ENCODE data around the gene FAM167B.

- TF ChIP-seq POLR2AphosphoS5 (IDR thresholded peaks at IDR 0.05), result no peak
- no peak for TF ChIP-seq CTCF (IDR thresholded peaks at IDR 0.05)
- TF ChIP-seq POLR2A (IDR thresholded peaks at IDR 0.05), result no peak
Measured at GRCh38 chr1:32234792-32235191, 12.2 kb upstream of the FAM167B start.

Data from breast epithelium (tissue), 3 donors.